Pancreas (tissue), 10 donors: ENCODE results near the gene BCL7B. TPM values are rescaled to one million over a fixed set of nuclear protein-coding genes. Genes with fewer than 3 reads are reported as not detected.

ENCODE experiments used
- ATAC-seq, 4 donors: fragments of 200-7000 bp; cut with Tn5 transposase; one replicate each; pipeline versions ENCODE4 v1.8.0 to v1.9.1; 2020; ENCODE audit warnings: mild to moderate bottlenecking in 4 of 4, moderate library complexity in 4 of 4
- DNase-seq, 6 donors: peaks; one replicate each; pipeline ENCODE4 v3.0.0-alpha.2; 2020
- FAIRE-seq: peaks from 2 replicates; lab custom pipeline; 2012; peaks lifted over from hg19 to GRCh38; lab: Jason Lieb, UNC
- H3K27ac ChIP-seq, 4 donors: fragments of 200-600 bp; sonication (generic); 1 replicate in 3 of 4; 2 replicates in 1 of 4; pipeline versions ENCODE4 v1.5.0 to v1.8.0; 2020
- H3K27me3 ChIP-seq, 4 donors: fragments of 200-600 bp; one replicate each; pipeline ENCODE4 v1.8.0; 2021
- H3K36me3 ChIP-seq, 3 donors: fragments of 200-600 bp; sonication (generic) in 1 of 3; one replicate each; pipeline versions ENCODE4 v1.5.0 to v1.8.0; 2020 to 2021
- H3K4me1 ChIP-seq, 3 donors: fragments of 200-600 bp; one replicate each; pipeline ENCODE4 v1.8.0; 2021
- H3K4me3 ChIP-seq, 4 donors: fragments of 200-600 bp; sonication (generic) in 2 of 4; one replicate each; pipeline versions ENCODE4 v1.5.0 to v1.8.0; 2020 to 2021
- H3K9me3 ChIP-seq, 4 donors: fragments of 200-600 bp; one replicate each; pipeline ENCODE4 v1.8.0; 2021
- WGBS, 2 donors: extraction: QIAGEN DNeasy Blood & Tissue Kit; methylation state at CpG; one replicate each; pipeline ENCODE4 v1.1.7; 2013; 5-methylcytosine and 5-hydroxymethylcytosine counted together
- intact Hi-C, 3 donors: fragments of 100-400 bp; cut with DNase I; formaldehyde crosslinking; loops; one replicate each; pipeline versions ENCODE4 v1.11.1 to v1.14.2; 2022
- polyA plus RNA-seq, 2 donors: library from polyadenylated mRNA; stranded (reverse); fragments of 200-250 nt; gene quantifications; one replicate each; pipeline ENCODE4 v1.2.3, GENCODE V29; 2013
- total RNA-seq, 6 donors: library from RNA; stranded (reverse); fragmentation: NEBNext Ultra II Directional in 4 of 6; extraction: Animal tissue kit (Norgen Biotek cat#: 25700) in 4 of 6; gene quantifications; one replicate each; pipeline versions ENCODE4 v1.2.1 to v1.2.4, GENCODE V29; 2021 to 2023
- TF ChIP-seq, protein P1 (sequence below), 4 donors: fragments of 200-600 bp; sonication (generic) in 3 of 4; IDR thresholded peaks; one replicate each; pipeline versions ENCODE4 v1.5.0 to v1.8.0; 2021; ENCODE audit warnings: antibody characterized with exemption in 4 of 4
- donor health status: healthy with polysubstance abuse.
- donor health status: DM: no; HTN: no; CAD: no; lungs with moderate emphysema.
- donor health status: DM: no; HTN: no; CAD: no.
- donor health status: control.
- donor health status: control.
- donor health status: Bipolar disorder and iron deficiency.
- donor health status: DM: yes; HTN: yes; CAD: no.
- donor health status: DM: no; HTN: no; CAD: no.
- donor health status: DM: no; HTN: no; CAD: no.
- donor health status: DM: yes; HTN: yes; CAD: no.

Gene BCL7B
- total and polyA plus RNA-seq, 8 donors: 13.5 to 44.6 (median 17.6) TPM

DNA sequence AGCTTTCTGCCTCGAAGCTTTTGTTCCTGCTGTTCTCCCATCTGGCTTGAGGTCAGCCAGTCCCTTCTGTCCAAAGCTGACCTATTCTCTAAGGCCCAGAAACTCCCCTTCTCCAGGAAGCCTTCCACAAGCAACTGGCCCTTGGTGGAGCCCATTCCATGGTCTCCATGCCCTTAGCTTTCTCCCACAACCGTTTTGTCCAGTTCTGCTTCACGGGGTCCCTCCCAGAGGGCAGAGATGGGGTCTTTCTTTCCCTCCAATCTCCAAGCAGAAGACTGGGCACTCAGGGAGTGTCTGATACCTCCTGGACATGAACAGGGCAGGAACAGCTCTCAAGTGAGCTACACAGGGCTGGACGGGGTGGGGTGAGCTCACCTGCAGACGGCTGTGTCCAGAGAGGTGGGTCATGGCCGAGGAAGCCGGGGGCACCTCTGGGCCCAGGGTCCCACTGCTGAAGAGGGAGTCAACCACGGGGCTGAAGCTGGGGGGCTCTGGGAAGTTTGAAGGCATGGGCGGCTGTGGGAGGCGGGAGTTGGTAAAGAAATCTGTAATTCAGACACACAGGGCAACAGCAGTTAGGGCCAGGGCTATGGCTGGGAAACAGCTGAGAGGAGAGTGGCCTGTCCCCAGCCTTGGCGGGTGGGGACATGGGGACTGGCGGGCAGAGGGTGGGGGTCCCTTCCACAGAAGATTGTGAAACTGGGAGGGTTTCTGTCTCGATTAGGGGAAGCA is 41.8 kb upstream of the BCL7B start:
- intact Hi-C loops: no loop called here
- Histone ChIP-seq H3K4me3 (no peak overlapping the region), H3K9me3 (no peaks in the 10 kb centered on the region), H3K4me1 (no peaks in the 10 kb centered on the region), H3K27me3 (no peaks in the 10 kb centered on the region), H3K36me3 (no peaks in the 10 kb centered on the region), H3K27ac (no peak overlapping the region)
- FAIRE-seq (no peak), DNase-seq (no peak), ATAC-seq (no peak)
- TF ChIP-seq, protein P1, sequence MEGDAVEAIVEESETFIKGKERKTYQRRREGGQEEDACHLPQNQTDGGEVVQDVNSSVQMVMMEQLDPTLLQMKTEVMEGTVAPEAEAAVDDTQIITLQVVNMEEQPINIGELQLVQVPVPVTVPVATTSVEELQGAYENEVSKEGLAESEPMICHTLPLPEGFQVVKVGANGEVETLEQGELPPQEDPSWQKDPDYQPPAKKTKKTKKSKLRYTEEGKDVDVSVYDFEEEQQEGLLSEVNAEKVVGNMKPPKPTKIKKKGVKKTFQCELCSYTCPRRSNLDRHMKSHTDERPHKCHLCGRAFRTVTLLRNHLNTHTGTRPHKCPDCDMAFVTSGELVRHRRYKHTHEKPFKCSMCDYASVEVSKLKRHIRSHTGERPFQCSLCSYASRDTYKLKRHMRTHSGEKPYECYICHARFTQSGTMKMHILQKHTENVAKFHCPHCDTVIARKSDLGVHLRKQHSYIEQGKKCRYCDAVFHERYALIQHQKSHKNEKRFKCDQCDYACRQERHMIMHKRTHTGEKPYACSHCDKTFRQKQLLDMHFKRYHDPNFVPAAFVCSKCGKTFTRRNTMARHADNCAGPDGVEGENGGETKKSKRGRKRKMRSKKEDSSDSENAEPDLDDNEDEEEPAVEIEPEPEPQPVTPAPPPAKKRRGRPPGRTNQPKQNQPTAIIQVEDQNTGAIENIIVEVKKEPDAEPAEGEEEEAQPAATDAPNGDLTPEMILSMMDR (IDR thresholded peaks at IDR 0.05): no peak
- 67 to 77% methylated on average over 13 of the region's 13 CpGs for WGBS, 2 donors

DNA sequence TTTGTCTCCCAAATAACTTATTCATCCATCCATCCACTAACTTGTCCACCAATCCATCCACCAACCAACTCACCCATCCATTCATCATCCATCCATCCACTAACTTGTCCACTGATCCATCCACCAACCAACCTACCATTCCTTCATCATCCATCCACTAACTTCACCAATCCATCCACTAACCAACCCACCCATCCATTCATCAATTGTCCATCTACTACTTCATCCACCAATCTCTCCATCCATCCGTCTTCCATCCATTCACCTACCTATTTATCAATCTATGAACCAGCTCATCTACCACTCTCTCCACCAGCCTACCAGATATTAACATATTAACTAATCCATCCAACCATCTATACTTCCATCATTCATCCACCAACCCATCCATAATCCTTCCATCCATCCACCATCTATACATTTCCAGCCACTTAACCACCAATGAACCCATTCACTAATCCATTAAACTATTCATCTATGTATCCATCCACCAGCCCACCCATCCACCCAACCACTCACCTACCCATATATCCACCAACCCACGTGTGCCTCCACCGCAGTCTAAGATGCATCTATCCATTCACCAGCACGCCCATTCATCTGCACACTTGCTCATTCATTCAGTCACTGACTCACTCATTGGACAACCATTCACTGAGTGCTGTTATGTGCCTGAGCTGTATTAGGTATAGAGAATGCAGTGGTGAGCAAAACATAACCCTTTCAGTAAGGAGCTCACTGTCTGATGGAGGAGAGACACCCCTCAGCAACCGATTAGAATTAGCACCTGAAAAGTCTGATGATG is 40.7 kb upstream of the BCL7B start:
- FAIRE-seq (no peak), DNase-seq (no peak), ATAC-seq (no peak)
- Histone ChIP-seq H3K36me3 (no peaks in the 10 kb centered on the region), H3K4me3 (no peak overlapping the region), H3K4me1 (no peaks in the 10 kb centered on the region), H3K27me3 (no peaks in the 10 kb centered on the region), H3K27ac (no peak overlapping the region), H3K9me3 (no peaks in the 10 kb centered on the region)
- WGBS, 2 donors: 86 to 90% methylated on average over 5 of the region's 5 CpGs
- TF ChIP-seq, protein P1 (IDR thresholded peaks at IDR 0.05): no peak
- intact Hi-C loops: no loop called here

DNA sequence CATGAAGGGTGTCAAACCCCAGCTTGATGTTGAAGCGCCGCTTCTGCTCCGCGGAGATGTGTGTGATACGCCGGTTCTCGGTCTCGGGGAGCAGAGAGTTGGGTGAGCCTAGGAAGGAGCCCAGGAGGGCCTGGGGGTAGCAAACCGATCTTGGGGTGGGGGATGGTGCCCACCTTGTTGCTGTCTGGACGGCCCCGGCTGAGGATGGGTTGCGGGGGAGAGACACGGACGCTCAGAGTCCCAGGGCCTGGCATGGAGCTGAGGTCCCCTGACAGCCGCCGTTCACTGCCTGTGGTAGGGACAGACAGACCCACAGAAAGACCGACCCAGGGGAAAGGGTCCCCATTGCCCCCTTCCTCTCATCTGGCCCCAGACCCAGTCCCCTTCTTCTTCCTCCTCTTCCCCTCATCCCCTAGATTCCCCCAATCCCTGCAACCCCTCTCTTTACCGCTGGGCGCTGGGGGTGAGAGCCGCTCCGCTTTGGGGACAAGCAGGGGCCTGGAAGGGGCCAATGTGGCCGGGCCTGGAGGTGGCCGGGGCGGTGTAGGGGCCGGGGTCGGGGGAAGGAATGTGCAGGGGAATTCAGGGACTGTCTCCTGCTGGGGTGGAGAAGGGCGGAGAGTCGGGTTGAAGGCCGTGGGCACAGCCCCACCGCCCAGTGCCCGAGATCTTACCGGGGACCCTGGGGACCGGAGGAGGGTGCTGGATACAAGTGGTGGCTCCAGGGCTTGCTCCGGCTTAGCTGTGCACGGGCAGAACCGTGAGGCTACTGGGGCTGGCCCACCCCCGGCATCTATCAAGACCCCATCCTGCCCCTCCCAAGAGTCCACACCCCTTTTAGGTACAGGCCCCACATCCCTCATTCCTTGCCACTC is 38.9 kb upstream of the BCL7B start:
- ATAC-seq: no peak
- DNase-seq: no peak
- 85 to 86% methylated on average over 37 of the region's 37 CpGs for WGBS, 2 donors
- no peaks in the 10 kb centered on the region for H3K36me3 ChIP-seq
- H3K27ac ChIP-seq: no peak overlapping the region
- no peaks in the 10 kb centered on the region for H3K4me1 ChIP-seq
- H3K9me3 ChIP-seq: no peaks in the 10 kb centered on the region
- H3K27me3 ChIP-seq: no peaks in the 10 kb centered on the region
- FAIRE-seq: no peak
- TF ChIP-seq, protein P1 (IDR thresholded peaks at IDR 0.05): no peak
- no peak overlapping the region for H3K4me3 ChIP-seq
- intact Hi-C loops: no loop called here

DNA sequence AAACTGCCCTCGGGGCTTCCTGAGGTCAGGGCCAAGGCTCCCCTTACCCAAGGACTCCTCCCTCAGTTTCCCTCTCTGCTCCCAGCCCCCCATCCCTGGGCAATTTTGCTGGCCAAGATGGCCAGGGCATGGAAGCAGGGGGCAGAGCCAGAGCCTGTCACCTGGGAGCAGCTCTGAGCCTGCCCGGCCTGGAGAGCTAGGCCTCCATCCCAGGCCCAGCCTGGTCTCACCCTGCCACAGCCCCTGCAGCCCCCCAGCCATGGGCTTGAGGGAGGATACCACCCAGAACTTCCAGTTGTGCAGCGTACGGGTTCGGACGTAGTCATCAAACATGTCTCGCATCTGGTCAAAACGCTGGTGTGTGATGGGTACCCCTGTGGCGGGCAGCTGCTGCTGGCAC is 37.9 kb upstream of the BCL7B start:
- ATAC-seq (no peak), FAIRE-seq (no peak), DNase-seq (no peak)
- intact Hi-C loops: no loop called here
- WGBS, 2 donors: 93 to 94% methylated on average over 9 of the region's 9 CpGs
- Histone ChIP-seq H3K4me1 (no peaks in the 10 kb centered on the region), H3K36me3 (no peaks in the 10 kb centered on the region), H3K27ac (no peak overlapping the region), H3K4me3 (no peak overlapping the region), H3K27me3 (no peaks in the 10 kb centered on the region), H3K9me3 (no peaks in the 10 kb centered on the region)
- TF ChIP-seq, protein P1 (IDR thresholded peaks at IDR 0.05): no peak
